Stimulated activated naive CD8-positive, alpha-beta T cell treated with anti-CD3 and anti-CD28 coated beads, Interleukin-15, amount 100 ng/mL, for 72 hours (primary cell): Measurements from ENCODE around the gene DHX29.

ENCODE experiments used
- ATAC-seq: fragments of 150-1000 bp; cut with Tn5 transposase; 2 replicates; pipeline ENCODE4 v1.10.0; 2021; ENCODE audit warnings: mild to moderate bottlenecking, moderate library complexity
- DNase-seq, 2 donors: peaks; one replicate each; pipeline ENCODE4 v3.0.0; 2021 to 2022
- H3K27ac Mint-ChIP-seq, 2 donors: one replicate each; pipeline ENCODE4 v1.8.0; 2022; ENCODE audit warnings: mild to moderate bottlenecking in 2 of 2, mixed read lengths in 2 of 2, moderate library complexity in 2 of 2
- H3K27me3 Mint-ChIP-seq: one replicate; pipeline ENCODE4 v1.8.0; 2022; ENCODE audit warnings: mixed read lengths
- H3K4me1 Mint-ChIP-seq: one replicate; pipeline ENCODE4 v1.8.0; 2022; ENCODE audit warnings: mild to moderate bottlenecking, mixed read lengths
- H3K4me3 Mint-ChIP-seq, 2 donors: one replicate each; pipeline ENCODE4 v1.8.0; 2022; ENCODE audit warnings: mild to moderate bottlenecking in 2 of 2, mixed read lengths in 2 of 2, moderate library complexity in 1 of 2
- H3K9me3 Mint-ChIP-seq, 2 donors: one replicate each; pipeline ENCODE4 v1.8.0; 2022; ENCODE audit warnings: mixed read lengths in 2 of 2

DHX29 gene

DNA sequence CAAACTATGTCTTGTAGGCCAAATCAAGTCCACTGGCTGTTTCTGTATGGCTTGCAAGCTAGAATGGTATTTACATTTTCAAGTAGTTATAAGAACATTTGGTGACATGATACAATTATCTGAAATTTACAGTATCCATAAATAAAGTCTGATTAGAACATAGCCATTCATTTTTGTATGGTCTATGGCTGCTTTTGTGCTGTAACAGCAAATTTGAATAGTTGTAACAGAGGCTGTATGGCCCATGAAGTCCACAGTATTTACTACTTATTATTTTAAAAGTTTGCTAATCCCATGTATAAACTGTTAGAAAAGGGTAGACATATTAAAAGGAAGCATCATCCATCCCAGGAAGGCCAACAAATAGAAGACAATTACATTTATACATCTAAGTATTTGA is 17.7 kb downstream of the DHX29 start:
- DNase-seq (no peak), ATAC-seq (no peak)
- Mint-ChIP-seq H3K27me3 (no peaks in the 10 kb centered on the region), H3K4me1 (no peaks in the 10 kb centered on the region), H3K4me3 (no peak overlapping the region), H3K9me3 (no peaks in the 10 kb centered on the region), H3K27ac (no peak overlapping the region)

DNA sequence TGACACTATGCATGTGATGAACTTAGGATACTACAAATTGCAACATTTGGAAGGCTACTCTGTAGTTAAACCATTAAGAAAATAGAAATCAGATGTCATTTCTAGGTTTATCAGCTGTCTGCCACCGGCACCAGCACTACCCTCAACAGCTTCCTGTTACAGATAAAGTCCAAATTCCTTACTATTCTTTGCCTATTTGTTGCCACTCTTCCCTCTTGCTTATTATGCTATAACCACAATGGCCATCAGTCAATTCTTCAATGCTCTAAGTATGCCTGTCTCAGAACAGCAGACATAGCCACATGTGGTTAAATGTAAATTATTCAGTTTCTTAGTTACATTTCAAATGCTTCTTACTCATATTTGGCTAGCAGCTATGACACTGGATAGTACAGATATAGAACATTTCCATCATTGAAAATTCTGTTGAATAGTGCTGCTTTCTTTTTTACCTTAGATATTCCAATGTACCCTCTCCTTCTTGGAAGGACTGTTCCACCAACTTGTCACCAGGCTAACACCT is 21.0 kb downstream of the DHX29 start:
- Mint-ChIP-seq H3K27me3 (no peaks in the 10 kb centered on the region), H3K4me3 (no peak overlapping the region), H3K4me1 (no peaks in the 10 kb centered on the region), H3K27ac (no peak overlapping the region), H3K9me3 (no peaks in the 10 kb centered on the region)
- ATAC-seq (no peak), DNase-seq (no peak)

DNA sequence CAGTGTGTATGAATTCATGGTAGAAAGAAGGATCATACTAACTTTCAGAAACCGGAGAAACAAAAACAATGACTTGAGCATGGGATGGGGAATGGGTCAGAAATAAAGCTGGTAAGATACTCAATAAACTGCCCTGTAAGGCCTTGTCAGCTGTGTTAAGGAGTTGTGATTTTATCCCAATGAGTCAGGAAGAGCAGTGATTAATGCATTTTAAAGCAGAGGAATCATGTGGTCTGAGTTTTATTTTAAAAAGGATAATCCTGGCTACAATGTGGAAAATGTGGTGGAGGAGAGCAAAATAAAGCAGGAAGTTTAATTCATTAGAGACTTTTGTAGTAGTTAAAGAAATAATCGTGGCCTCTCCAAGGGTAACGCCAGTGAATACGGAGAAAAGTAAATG is 28.7 kb downstream of the DHX29 start:
- ATAC-seq, result no peak
- Mint-ChIP-seq H3K4me1 (no peaks in the 10 kb centered on the region), H3K27ac (no peak overlapping the region), H3K27me3 (no peaks in the 10 kb centered on the region), H3K4me3 (no peak overlapping the region), H3K9me3 (no peaks in the 10 kb centered on the region)
- DNase-seq, result no peak

DNA sequence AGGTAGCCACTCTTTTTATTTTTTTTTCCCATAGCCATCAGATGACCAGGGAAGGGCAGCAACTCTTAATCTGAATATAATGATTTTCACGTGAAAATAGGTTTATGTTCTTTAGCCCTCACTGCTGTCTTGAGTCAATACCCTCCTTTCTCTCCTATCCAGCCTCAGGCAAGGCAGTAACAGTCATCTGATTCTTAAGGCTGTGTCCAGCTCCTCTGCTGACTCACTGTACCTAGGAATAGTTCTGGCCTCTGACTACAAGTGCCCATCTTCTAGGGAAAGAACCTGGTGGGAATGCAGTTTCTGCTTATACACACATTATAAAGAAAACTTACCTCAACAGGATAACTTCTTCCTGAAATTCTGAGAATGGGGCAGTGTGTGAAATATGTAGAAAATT is 30.7 kb downstream of the DHX29 start:
- DNase-seq, result no peak
- H3K4me3 Mint-ChIP-seq, result no peak overlapping the region

DNA sequence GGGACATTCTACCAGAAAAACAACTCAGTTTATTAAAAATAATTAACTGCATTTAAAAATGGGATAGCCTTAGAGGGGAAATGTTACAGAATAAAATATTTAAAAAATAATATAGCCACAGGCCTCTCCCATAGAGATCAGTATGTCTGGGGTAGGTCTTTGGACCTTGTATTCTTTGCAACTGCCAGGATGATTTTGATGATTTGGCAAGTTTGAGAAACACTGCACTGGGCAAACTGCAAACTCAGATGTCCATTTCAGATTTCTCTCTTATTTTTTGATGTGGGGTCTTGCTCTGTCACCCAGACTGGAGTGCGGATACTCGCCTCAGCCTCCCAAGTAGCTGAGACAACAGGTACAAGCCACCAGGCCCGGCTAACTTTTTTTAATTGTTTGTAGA is 49.2 kb downstream of the DHX29 start:
- Mint-ChIP-seq H3K4me1 (peaks cover 7% of the 10 kb centered on the region), H3K27ac (no peak overlapping the region), H3K9me3 (no peaks in the 10 kb centered on the region), H3K4me3 (no peak overlapping the region), H3K27me3 (no peaks in the 10 kb centered on the region)
- DNase-seq, result no peak
- no peak for ATAC-seq

More for the DNA sequence above, 30.7 kb downstream of the DHX29 start:
- H3K27me3 Mint-ChIP-seq, result no peaks in the 10 kb centered on the region
- no peak overlapping the region for H3K27ac Mint-ChIP-seq
- no peaks in the 10 kb centered on the region for H3K4me1 Mint-ChIP-seq
- no peak for ATAC-seq
- no peaks in the 10 kb centered on the region for H3K9me3 Mint-ChIP-seq

DNA sequence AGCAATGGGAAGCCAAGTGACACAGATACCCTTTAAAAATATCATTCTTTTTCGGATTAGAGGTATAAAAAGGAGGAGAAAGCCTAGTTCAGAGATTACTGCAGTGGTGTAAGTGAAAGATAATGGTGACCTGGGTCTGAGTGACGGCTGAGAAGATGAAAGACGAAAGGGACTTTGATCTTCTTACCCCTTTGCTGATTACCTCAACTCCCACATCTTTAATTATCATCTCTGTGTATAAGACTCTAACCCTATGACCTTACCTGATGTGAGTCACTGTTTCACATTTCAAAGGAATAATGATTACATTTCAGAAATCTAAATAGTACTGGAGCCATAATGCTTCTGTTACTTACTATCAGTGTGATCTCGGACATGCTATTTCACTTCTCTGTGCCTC is 52.7 kb downstream of the DHX29 start:
- ATAC-seq, result no peak
- Mint-ChIP-seq H3K9me3 (no peaks in the 10 kb centered on the region), H3K27ac (no peak overlapping the region), H3K4me1 (peaks cover 7% of the 10 kb centered on the region), H3K4me3 (no peak overlapping the region), H3K27me3 (no peaks in the 10 kb centered on the region)
- no peak for DNase-seq

DNA sequence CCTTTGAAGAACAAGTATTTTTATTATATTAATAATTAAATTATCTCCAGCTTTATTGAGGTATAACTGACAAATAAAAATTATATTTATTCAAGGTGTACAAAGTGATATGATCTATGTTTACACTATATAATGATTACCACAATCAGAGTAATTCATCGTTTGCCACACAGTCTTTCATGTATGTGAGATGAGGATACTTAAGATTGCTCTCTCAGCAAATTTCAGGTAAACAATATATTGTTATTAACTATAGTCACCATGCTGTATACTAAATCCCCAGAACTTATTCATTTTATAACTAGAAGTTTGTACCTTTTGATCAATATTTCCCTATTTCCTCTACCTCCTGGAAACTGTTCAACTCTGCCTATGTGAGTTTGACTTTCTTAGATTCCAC is 57.4 kb downstream of the DHX29 start:
- H3K4me1 Mint-ChIP-seq, result peaks cover 6% of the 10 kb centered on the region
- H3K9me3 Mint-ChIP-seq, result peaks cover 11 to 13% of the 10 kb centered on the region in 2 donors
- H3K27ac Mint-ChIP-seq, result no peak overlapping the region
- no peaks in the 10 kb centered on the region for H3K27me3 Mint-ChIP-seq
- no peak for DNase-seq
- ATAC-seq, result no peak
- H3K4me3 Mint-ChIP-seq, result no peak overlapping the region

DNA sequence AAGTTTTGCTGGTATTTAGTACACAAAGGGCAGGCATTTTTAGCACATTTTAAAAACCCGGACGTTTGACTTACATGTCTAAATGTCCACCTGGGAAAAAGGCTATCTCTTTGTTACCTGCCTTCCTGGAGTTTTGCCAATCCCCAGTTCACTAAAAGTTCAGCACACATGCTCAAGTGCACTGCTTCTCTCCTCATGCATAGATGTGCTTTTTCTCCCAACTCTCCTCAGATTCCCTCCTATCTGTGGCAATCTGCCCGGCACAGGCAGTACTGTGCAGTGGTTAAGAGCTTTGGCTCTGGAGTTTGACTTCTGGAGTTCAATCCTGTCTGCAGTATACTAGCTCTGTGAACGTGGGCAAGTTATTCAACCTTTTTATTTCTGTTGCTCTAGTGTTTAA is 65.7 kb downstream of the DHX29 start:
- Mint-ChIP-seq H3K27ac (no peak overlapping the region), H3K4me3 (no peak overlapping the region), H3K9me3 (no peaks in the 10 kb centered on the region), H3K4me1 (no peaks in the 10 kb centered on the region), H3K27me3 (peaks cover 39% of the 10 kb centered on the region)
- DNase-seq, result no peak
- no peak for ATAC-seq

DNA sequence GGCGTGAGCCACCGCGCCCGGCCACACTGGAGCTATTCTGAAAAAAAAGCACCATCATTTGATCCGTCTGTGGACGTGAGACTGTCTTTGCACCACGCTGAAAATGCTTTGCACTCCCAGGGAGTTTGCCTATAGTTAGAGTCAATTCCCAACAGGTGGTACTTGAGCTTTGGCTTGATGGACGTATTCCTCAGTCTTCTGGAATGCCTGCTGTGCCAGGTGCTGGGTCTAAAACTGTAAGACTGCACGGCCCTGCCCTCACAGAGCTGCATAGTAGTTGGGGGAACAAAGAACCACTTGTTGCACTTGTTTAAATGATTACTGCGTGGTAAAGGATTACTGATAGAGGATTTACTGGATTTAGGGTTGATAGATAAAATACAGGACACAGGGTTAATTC is 70.7 kb downstream of the DHX29 start:
- H3K4me1 Mint-ChIP-seq, result peaks cover 20% of the 10 kb centered on the region
- H3K4me3 Mint-ChIP-seq, result no peak overlapping the region
- H3K27me3 Mint-ChIP-seq, result peaks cover 81% of the 10 kb centered on the region
- no peak for ATAC-seq
- H3K9me3 Mint-ChIP-seq, result no peaks in the 10 kb centered on the region
- DNase-seq, result no peak
- H3K27ac Mint-ChIP-seq, result no peak overlapping the region

DNA sequence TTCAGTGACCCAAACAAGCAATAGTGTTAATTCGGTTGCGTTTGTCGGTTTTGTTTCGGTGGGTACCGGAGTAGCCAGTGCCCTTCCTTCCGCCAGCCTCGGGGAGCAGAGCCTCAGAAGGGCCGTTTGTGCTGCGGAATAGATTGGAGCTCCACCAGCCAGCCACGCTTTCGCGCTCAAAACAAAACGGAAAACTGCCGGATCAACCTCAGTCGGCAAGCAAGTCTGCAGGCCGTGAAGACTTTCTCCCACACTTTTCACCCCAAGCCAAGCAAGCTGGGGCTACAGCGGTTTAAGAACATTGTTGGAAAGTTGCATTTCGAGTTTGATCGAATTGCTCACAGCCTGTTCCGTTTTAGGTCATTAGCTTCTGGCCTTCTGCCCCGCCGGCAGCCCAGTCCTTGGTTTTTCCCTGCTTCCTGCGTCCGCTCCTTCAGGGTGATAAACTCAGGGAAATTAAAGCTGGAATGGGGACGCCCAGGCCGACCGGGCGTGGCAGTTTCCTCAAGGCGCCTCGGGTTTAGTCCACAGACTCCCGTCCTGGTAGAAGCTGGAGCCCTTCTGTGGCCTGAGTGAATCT is 73.3 kb downstream of the DHX29 start:
- H3K9me3 Mint-ChIP-seq, result no peaks in the 10 kb centered on the region
- ATAC-seq (no peak), DNase-seq (no peak)
- H3K27ac Mint-ChIP-seq, result no peak overlapping the region
- H3K4me3 Mint-ChIP-seq, result peak overlapping the region; percentile 85 to 98
- peaks cover 85% of the 10 kb centered on the region for H3K27me3 Mint-ChIP-seq
- peaks cover 43% of the 10 kb centered on the region for H3K4me1 Mint-ChIP-seq

DNA sequence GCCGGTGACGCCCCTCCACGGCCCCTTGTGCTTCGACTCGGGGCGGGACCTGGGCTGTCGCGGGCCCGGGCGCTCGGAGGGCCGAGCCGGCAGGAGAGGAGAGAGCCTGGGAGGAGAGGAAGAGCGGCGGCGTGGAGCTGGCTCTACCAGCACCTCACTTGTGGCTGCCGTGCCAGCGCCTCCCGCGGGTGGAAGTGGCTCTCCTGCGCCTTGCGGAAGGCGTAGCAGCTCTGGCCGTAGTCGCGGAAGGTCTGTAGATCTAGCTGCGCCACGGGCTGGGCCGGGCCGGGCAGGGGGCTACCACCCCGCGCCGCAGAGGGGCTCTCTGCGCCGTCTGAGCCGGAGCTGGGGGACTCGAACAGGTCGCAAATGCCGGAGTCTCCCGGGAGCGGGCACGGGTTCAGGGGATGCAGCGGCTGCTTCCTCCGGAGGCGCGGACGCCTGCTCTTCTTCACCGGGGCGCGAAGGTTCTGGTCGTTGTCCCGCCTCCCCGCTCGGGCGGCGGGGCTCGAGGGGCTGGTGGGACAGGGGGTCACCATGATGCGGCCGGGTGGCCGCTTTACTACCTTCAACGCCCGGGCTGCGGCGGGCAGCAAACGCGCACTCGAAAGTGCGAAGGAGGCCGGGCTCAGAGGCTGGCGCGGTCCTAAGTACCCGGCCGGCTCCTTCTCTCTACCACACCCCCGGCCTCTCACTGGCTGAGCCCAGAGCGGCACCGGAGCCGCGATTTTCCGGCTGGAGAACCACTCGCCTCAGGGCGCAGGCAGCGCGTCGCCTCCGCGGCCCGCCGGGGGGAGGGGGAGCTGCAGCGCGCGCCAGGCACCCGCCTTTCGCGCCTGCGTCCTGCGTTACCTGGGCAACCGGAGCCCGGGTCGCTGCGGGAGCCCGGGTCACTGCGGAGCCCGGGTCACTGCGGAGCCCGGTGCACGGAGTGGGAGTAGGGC is 74.2 kb downstream of the DHX29 start, which contains the start of gene CCNO:
Gene CCNO (minus strand): TSS at position 624 of the 944 bp plus-strand sequence. CDS start 85 bp downstream, at position 539.
- H3K4me1 Mint-ChIP-seq, result peaks cover 49% of the 10 kb centered on the region
- no peaks in the 10 kb centered on the region for H3K9me3 Mint-ChIP-seq
- H3K27ac Mint-ChIP-seq, result peak within 1 kb of the TSS in 1 of 2 donors; percentile 27
- ATAC-seq, result peak; percentile 88
- peak; percentile 63 to 68 for DNase-seq
- peaks cover 86% of the 10 kb centered on the region for H3K27me3 Mint-ChIP-seq
- H3K4me3 Mint-ChIP-seq, result peak within 1 kb of the TSS; percentile 85 to 98

DNA sequence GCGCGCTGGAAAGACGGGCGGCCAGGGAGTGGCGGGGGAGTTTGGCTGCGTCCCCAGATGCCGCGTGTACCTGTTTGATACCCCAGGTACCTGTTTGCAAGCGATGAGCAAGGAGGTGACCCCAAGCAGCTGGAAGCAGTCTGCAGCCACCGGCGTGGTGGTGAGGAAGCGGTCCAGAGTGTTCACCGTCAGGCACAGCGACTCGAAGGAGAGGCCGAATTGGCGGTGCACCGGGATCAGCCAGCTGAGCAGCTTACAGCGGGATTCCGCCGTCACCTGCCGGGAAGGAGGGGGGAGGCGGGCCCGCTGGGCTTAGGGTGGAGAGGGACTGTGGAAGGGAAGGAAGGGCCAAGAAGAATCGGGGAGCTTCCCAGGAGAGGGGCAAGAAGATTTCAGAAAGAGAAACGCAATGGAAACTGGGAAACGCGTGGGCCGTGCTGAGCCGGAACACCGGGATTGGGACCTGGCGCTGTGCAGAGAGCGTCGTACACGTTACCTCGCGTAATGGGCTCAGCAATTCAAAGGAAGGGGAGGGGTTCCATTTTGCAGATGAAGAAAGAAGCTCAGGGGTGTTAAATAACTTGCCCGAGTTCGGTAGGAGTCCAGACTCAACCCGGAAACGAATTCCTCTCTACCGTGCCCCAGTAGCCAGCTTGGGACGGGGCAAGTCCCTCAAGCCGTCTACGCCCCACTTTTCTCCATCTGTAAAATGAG is 75.1 kb downstream of the DHX29 start:
- no peak for ATAC-seq
- Mint-ChIP-seq H3K4me3 (peak overlapping the region; percentile 85 to 98), H3K4me1 (peaks cover 58% of the 10 kb centered on the region), H3K27me3 (peaks cover 94% of the 10 kb centered on the region), H3K27ac (peak overlapping the region in 1 of 2 donors; percentile 27), H3K9me3 (no peaks in the 10 kb centered on the region)
- peak in 1 of 2 donors; percentile 20 for DNase-seq

DNA sequence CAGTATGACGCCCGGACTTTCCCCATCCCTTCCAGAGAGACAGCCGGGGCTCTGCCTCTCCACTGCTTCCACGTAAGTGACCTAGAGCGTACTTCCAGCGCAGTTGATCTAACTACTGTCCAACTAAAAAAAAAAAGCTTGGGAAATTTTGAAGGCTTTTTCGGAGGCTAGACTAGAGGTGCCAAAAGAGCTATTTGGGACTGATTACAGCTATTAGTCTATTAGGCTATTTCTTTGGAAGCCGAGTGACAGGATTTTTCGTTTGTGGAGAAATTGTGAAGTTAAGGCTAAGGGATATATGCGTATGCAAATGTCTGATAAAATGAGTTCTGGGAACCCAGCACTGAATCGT is 75.6 kb downstream of the DHX29 start:
- peak overlapping the region; percentile 85 to 98 for H3K4me3 Mint-ChIP-seq

DNA sequence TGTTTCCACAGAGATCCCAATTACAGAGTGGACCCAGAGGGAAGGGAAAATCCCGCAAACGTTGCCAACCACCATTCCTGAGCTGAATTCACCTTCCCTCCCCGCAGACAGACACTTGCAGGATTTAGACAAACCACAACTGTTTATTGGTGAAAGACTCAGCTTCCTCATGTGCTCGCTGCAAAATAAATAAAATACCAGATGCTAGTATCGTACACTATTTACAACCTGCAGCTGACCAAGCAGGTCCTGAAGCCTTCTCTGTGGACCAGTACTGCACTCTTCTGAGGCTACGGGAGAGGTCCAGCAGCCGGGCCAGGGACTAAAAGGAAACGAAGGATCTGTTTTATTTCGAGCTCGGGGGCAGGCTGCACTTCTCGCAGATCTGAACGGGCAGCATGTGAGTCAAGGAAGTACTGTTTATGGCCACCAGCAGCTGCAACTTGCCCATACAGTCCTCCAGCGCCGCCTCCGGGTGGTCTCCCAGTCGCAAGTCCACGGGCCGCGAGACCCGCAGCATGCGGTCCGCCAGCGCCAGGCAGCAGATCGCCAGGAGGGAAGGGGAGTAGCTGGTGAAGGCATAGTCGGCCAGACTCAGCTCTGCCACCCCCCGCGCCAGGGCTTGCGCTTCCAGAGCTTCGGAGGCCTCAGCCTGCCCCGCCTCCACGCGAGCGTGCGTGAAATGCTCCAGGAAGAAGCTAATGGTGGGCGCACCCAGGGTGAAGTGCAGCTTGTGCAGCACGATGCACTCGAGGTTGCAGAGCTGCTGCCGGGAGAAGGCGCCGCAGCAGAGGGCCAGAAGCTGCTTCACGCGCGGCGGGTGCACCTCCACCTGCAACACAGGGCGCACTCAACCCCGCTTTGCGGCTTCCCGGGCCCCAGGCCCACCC is 76.2 kb downstream of the DHX29 start:
- ATAC-seq (no peak), DNase-seq (peak in 1 of 2 donors; percentile 21)
- Mint-ChIP-seq H3K4me1 (peaks cover 61% of the 10 kb centered on the region), H3K9me3 (no peaks in the 10 kb centered on the region), H3K27ac (no peak overlapping the region), H3K4me3 (peak overlapping the region; percentile 85 to 98), H3K27me3 (peaks cover 90% of the 10 kb centered on the region)

More for the DNA sequence above, 75.6 kb downstream of the DHX29 start:
- no peak for ATAC-seq
- Mint-ChIP-seq H3K27me3 (peaks cover 92% of the 10 kb centered on the region), H3K9me3 (no peaks in the 10 kb centered on the region), H3K4me1 (peaks cover 58% of the 10 kb centered on the region), H3K27ac (no peak overlapping the region)
- no peak for DNase-seq
